Measurements from ENCODE around the gene ARHGEF10L. TPM values are rescaled to one million over a fixed set of nuclear protein-coding genes. Genes with fewer than 3 reads are reported as not detected.

ARHGEF10L gene
- total RNA-seq, 2 experiments from 2014 or later, result not detected

DNA sequence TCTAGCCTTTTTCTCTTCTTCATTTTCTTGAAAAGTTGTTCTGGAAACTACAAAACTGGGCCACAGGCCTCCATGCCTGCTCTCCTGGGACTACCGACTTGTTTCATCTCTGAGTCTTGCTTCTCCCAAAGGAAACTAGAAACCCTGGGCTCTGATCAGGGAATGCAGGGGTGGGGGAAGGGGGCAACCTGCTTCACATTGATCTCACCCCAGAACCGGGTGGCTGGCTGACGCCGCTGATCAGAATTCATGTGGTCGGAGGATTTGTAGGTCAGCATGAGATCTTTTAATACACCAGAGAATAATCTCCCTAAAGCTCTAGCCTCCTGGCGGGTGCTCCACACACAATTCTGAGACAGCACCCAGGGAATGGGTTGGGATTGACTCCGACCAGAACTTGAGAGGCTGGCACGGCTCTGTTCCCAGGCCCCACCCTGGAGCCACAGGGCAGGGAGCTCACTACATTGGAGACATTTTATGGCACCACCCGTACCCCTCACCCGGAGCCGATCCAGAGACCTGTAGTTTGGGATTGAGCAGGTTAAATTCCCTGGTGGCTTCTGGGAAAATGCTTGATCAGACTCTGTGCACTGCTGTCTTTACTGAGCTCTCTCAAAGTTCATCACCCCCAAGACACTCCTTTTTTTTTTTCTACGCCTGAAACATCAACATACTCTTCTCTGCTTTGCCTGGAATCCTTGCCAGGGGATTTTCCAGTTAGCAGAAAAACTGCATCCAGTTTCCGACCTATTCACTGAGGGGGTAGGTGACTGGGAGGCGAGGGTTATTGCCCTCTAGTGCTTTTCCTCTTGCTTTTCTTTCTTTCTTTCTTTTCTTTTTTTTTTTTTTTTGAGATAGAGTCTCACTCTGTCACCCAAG lies 12.2 kb upstream of the ARHGEF10L start:
- Mint-ChIP-seq H3K36me3 (ENCODE audit: low read depth) (no peaks in the 10 kb centered on the region), H3K9me3 (no peaks in the 10 kb centered on the region), H3K4me1 (no peaks in the 10 kb centered on the region), H3K4me3 (no peak overlapping the region), H3K27ac (no peak overlapping the region), H3K27me3 (peaks cover 8% of the 10 kb centered on the region)
- ChIA-PET POLR2A (no interaction called here), CTCF (interaction anchor here (0.7 kb wide), 1 partner anchor 13 kb away, joined by 3 read pairs; no protein-coding TSS in a partner anchor)
- no peak for DNase-seq

DNA sequence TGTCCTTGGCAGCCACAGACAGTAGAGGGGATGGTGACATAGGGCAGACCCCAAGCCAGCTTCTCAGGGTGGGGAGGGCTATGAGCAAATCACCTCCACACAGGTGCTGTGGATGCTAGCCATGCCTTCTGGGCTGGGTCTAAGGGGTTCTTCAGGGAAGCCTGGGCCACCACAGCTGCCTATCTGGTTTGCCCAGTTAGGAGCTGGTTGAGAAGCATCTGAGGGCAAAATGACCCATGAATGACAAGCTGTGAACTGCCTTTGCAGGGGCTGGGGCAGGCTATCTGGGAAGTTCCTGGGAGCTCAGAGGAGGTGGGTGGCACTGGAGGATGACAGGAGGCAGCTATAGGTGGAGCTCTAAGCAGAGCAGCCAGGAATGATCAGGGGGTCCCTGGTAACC lies 10.1 kb upstream of the ARHGEF10L start:
- H3K9me3 Mint-ChIP-seq, result no peaks in the 10 kb centered on the region

GRCh38 chr1:17531343-17531681 lies 8.2 kb upstream of the ARHGEF10L start:
- POLR2A ChIA-PET, result no interaction called here
- no peak overlapping the region for H3K4me3 Mint-ChIP-seq
- CTCF ChIA-PET, result no interaction called here

More for the DNA sequence above, 10.1 kb upstream of the ARHGEF10L start:
- Mint-ChIP-seq H3K4me1 (no peaks in the 10 kb centered on the region), H3K27me3 (peaks cover 4% of the 10 kb centered on the region), H3K4me3 (no peak overlapping the region), H3K27ac (no peak overlapping the region), H3K36me3 (ENCODE audit: low read depth) (no peaks in the 10 kb centered on the region)
- no peak for DNase-seq
- CTCF ChIA-PET, result interaction anchor here (0.6 kb wide), 1 partner anchor 14 kb away, joined by 3 read pairs; no protein-coding TSS in a partner anchor
- POLR2A ChIA-PET, result no interaction called here

DNA sequence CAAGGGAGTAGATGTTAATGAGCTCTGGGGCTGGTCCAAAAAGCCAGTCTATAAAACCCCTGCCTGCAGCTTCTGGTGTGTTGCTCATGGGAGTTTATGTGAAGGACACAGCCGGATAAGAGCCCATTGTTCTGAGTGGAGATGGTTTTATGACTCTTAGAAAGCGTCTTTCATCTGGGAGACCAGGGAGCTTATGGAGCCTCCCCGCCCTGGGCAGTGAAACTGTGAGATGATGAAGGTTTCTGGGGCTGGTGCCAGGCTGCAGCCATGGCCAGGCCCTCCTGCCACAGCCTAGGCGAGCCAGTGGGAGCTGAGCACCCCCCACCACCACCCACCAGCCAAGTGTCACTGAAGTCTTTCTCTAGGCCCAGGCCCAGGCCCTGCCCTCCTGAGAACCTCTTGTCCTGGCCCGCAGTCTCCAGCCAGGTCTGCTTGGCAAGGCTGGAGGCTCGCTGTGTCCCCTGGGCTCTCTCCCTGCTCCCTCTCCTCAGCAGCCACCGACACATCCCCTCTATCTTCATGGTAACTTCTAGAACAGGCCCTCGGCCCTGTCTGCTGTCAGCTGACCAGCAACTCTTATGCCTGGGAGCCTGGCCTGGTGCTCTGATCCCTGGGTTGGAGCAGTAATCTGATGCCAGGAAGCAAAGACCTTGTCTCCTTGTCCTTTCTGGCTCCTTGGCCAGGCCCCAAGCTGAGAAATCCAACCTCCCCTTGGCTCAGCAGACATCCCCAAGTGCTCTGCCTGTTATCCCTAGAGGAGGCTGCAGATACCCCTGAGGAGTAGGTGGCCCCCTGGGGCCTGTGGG lies 7.6 kb upstream of the ARHGEF10L start:
- Mint-ChIP-seq H3K27ac (no peak overlapping the region), H3K27me3 (no peaks in the 10 kb centered on the region), H3K9me3 (no peaks in the 10 kb centered on the region), H3K4me3 (no peak overlapping the region), H3K4me1 (no peaks in the 10 kb centered on the region), H3K36me3 (ENCODE audit: low read depth) (no peaks in the 10 kb centered on the region)
- ChIA-PET POLR2A (no interaction called here), CTCF (interaction anchor here (0.6 kb wide), 1 partner anchor 354 kb away, joined by 3 read pairs; no protein-coding TSS in a partner anchor)
- no peak for DNase-seq

More at GRCh38 chr1:17531343-17531681, 8.2 kb upstream of the ARHGEF10L start:
- Mint-ChIP-seq H3K36me3 (ENCODE audit: low read depth) (no peaks in the 10 kb centered on the region), H3K4me1 (no peaks in the 10 kb centered on the region), H3K27ac (no peak overlapping the region), H3K9me3 (no peaks in the 10 kb centered on the region), H3K27me3 (no peaks in the 10 kb centered on the region)
- no peak for DNase-seq

DNA sequence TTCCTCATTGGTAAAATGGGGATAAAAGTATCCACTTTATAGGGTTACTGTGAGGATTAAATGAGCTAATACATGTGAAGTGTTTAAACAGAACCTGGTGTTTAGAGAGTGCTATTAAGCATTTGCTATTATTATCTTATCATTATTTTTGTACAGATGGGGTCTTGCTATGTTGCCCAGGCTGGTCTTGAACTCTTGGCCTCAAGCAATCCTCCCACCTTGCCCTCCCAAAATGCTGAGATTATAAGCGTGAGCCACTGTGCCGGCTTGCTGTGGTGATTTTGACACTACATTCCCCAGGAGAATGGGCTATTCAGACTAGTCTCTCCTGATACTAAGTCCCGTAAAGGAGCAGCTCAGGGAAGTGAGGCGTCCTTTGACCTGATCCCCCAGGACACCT lies 6.3 kb upstream of the ARHGEF10L start:
- no peaks in the 10 kb centered on the region for H3K36me3 Mint-ChIP-seq (ENCODE audit: low read depth)
- H3K27me3 Mint-ChIP-seq, result peaks cover 6% of the 10 kb centered on the region
- no peaks in the 10 kb centered on the region for H3K4me1 Mint-ChIP-seq
- ChIA-PET CTCF (no interaction called here), POLR2A (no interaction called here)
- H3K9me3 Mint-ChIP-seq, result no peaks in the 10 kb centered on the region
- DNase-seq, result no peak
- H3K27ac Mint-ChIP-seq, result no peak overlapping the region
- H3K4me3 Mint-ChIP-seq, result no peak overlapping the region

DNA sequence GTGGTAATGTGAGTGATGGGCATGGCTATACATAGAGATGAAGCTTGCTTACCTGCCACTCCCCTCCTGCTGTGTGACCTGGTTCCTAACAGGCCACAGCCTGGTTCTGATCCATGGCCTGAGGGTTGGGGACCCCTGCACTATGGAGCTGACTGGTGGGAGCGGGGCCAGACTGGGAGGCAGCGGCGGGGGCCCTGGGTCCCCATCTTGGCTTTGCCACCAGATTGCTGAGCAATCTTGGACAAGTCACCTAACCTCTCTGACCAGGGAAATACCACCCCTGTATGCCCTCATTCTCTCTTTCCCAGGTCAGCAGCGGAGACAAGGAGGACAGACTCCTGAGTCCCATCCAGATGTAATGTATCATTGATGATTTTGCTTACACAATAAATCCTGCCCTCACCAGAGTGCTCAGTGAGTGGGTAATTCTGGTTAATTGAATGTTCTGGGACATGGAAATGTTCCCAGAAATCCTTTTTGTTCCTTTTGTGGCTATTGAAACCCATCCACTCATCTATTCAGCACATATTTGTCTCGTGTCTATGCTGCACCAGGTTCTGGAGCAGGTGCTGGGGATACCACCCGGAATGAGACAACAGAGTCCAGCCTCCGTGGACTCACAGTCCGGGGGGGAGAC lies 4.1 kb upstream of the ARHGEF10L start:
- CTCF ChIA-PET, result no interaction called here
- Mint-ChIP-seq H3K36me3 (ENCODE audit: low read depth) (no peaks in the 10 kb centered on the region), H3K9me3 (no peaks in the 10 kb centered on the region), H3K4me3 (no peak overlapping the region), H3K4me1 (peaks cover 2% of the 10 kb centered on the region), H3K27ac (no peak overlapping the region), H3K27me3 (peaks cover 20% of the 10 kb centered on the region)
- DNase-seq, result no peak
- POLR2A ChIA-PET, result no interaction called here

DNA sequence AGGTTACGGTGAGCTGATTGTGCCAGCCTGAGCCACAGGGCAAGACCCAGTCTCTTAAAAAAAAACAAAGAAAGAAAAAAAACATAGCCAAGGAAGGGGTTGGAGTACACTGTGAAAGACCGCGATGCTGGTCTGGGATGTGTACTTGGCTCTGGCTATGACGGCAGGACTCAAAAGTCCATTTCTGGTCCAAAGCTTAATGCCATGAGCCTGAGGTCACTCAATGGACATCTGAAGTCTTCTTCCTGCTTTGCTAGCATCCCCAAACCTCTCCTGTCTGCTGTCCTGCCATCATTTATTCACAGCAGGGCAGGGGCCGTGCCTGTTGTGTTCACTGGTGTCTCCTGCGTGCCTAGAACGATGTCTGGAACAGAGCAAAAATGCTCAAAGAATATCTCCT lies 1.5 kb upstream of the ARHGEF10L start:
- Mint-ChIP-seq H3K36me3 (ENCODE audit: low read depth) (no peaks in the 10 kb centered on the region), H3K27ac (no peak overlapping the region), H3K9me3 (no peaks in the 10 kb centered on the region), H3K27me3 (peaks cover 31% of the 10 kb centered on the region), H3K4me3 (no peak overlapping the region), H3K4me1 (peaks cover 6% of the 10 kb centered on the region)
- ChIA-PET CTCF (no interaction called here), POLR2A (no interaction called here)
- no peak for DNase-seq

DNA sequence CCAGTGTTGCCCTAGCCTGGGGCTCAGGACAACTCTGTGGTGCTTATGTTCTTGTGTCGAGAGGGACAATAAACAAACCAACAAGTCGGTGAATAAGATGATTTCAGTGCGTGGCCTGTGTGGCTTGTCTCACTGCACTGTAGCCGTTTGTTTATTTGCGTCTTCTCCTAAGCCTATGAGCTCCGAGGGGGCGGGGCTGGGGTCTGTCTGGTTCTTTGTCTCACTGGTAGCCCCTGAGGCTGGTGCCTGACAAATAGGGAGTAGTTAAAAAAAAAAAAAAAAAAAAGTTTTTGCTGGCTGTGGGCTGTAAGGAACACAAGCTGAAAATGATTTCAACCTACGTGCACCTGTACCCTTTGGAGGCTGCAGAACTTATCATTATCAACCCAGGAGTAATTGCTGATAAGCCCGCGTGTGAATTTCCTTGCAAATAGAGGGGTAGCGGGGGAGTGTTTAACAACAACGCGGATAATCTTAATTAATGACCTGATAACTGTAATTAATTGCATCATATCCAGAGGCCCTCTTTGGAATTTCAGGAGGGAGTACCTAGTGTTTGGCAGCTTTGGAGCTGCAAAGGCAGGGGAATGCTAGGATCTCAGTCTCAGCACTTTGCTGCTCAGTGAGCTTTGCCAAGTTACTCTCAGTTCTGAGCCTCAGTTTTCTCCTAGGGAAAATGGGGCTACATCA lies 925 bp upstream of the ARHGEF10L start:
- no peaks in the 10 kb centered on the region for H3K9me3 Mint-ChIP-seq
- peaks cover 6% of the 10 kb centered on the region for H3K4me1 Mint-ChIP-seq
- H3K36me3 Mint-ChIP-seq (ENCODE audit: low read depth), result no peaks in the 10 kb centered on the region
- ChIA-PET CTCF (no interaction called here), POLR2A (no interaction called here)
- no peak for DNase-seq
- no peak overlapping the region for H3K4me3 Mint-ChIP-seq
- H3K27me3 Mint-ChIP-seq, result peaks cover 31% of the 10 kb centered on the region
- H3K27ac Mint-ChIP-seq, result no peak overlapping the region

GRCh38 chr1:17539118-17539476 lies 401 bp upstream of the ARHGEF10L start:
- Mint-ChIP-seq H3K9me3 (no peaks in the 10 kb centered on the region), H3K4me3 (no peak overlapping the region), H3K36me3 (ENCODE audit: low read depth) (no peaks in the 10 kb centered on the region), H3K27me3 (peaks cover 31% of the 10 kb centered on the region), H3K4me1 (peaks cover 6% of the 10 kb centered on the region), H3K27ac (no peak overlapping the region)
- no peak for DNase-seq
- ChIA-PET POLR2A (no interaction called here), CTCF (no interaction called here)

- Mint-ChIP-seq H3K27me3 (peaks cover 35% of the 10 kb centered on the region), H3K4me1 (peaks cover 6% of the 10 kb centered on the region), H3K9me3 (no peaks in the 10 kb centered on the region), H3K36me3 (ENCODE audit: low read depth) (no peaks in the 10 kb centered on the region), H3K27ac (no peak overlapping the region), H3K4me3 (no peak overlapping the region)
- no peak for DNase-seq
- CTCF ChIA-PET, result interaction anchor here (0.6 to 1.8 kb wide), 2 partner anchors 10 to 12 kb away, joined by 3 to 4 read pairs; no protein-coding TSS in a partner anchor
- POLR2A ChIA-PET, result no interaction called here
Observed at GRCh38 chr1:17540255-17541001, 930 bp downstream of the ARHGEF10L start.

DNA sequence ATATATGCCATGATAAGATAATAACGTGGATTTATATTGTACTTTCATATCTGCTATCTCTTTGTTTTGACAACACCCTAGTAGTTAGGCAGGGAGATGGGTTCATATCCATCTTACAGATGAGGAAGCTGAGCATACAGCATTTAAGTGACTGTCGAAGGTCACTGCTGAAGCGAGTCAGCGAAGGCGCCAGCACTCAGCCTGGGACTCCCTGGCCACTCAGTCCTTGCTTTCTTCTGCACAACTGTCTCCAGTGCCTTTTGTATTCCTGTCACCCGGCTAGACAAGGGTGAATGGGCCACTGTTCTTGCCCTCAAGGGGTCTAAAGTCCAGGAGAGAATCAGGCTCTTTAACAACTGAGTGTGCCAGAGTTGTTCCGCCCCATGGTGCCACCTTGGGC lies 3.1 kb downstream of the ARHGEF10L start:
- H3K27me3 Mint-ChIP-seq, result peaks cover 35% of the 10 kb centered on the region
- POLR2A ChIA-PET, result no interaction called here
- H3K27ac Mint-ChIP-seq, result no peak overlapping the region

DNA sequence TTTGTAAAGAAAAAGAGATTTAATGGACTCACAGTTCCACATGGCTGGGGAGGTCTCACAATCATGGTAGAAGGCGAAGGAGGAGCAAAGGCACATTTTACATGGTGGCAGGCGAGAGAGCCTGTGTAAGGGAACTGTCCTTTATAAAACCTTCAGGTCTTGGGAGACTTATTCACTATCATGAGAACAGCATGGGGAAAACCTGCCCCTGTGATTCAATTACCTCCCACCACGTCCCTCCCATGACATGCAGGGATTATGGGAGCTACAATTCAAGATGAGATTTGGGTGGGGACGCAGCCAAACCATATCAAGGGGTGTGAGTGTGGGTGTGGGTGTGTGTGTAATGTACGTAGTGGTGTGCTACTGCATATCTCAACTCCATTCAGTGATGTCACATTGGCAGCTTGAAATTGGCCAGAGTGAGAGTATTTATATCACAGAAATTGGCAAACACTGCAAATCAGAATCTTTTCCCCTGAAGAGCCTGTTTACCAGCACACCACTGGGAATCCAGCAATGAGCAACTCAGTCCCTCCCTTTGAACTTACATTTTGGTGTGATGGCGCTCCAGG lies 5.4 kb downstream of the ARHGEF10L start:
- CTCF ChIA-PET, result interaction anchor here (0.5 to 1.3 kb wide), 3 partner anchors 11 to 62 kb away, joined by 3 to 4 read pairs (median 3); no protein-coding TSS in a partner anchor
- POLR2A ChIA-PET, result no interaction called here
- peaks cover 27% of the 10 kb centered on the region for H3K27me3 Mint-ChIP-seq
- H3K4me3 Mint-ChIP-seq, result no peak overlapping the region
- no peak for DNase-seq
- no peaks in the 10 kb centered on the region for H3K9me3 Mint-ChIP-seq
- H3K27ac Mint-ChIP-seq, result no peak overlapping the region
- H3K36me3 Mint-ChIP-seq (ENCODE audit: low read depth), result no peaks in the 10 kb centered on the region
- H3K4me1 Mint-ChIP-seq, result peaks cover 3% of the 10 kb centered on the region

More for the DNA sequence above, 3.1 kb downstream of the ARHGEF10L start:
- H3K9me3 Mint-ChIP-seq, result no peaks in the 10 kb centered on the region
- DNase-seq, result no peak
- no peaks in the 10 kb centered on the region for H3K36me3 Mint-ChIP-seq (ENCODE audit: low read depth)
- peaks cover 6% of the 10 kb centered on the region for H3K4me1 Mint-ChIP-seq
- H3K4me3 Mint-ChIP-seq, result no peak overlapping the region
- CTCF ChIA-PET, result interaction anchor here (0.6 kb wide), 1 partner anchor 13 kb away, joined by 3 read pairs; no protein-coding TSS in a partner anchor
